Smooth muscle cell (in vitro differentiated cells): ENCODE data around the gene LCNL1. TPM values are rescaled to one million over a fixed set of nuclear protein-coding genes. Genes with fewer than 3 reads are reported as not detected.
A peak's percentile ranks its signal among the peaks of the same experiment; 100 is the strongest.

Experiments used
- DNase-seq: peaks from one replicate; lab custom pipeline; 2025; ENCODE audit not compliant: unreplicated experiment; lab: John Stamatoyannopoulos, UW
- H2AFZ ChIP-seq: fragments of 200-600 bp; sonication (generic); 2 replicates; pipeline ENCODE4 v1.6.0; 2016; ENCODE audit warnings: antibody characterized with exemption, low read depth, mild to moderate bottlenecking
- H3F3A ChIP-seq: fragments of 200-600 bp; sonication (generic); 2 replicates; pipeline ENCODE4 v1.6.0; 2017; ENCODE audit warnings: antibody characterized with exemption, low read depth
- H3K27ac ChIP-seq: fragments of 200-600 bp; sonication (generic); 2 replicates; pipeline ENCODE4 v1.5.1; 2016; ENCODE audit warnings: low read depth, mild to moderate bottlenecking
- H3K27me3 ChIP-seq: fragments of 200-600 bp; sonication (generic); 2 replicates; pipeline ENCODE4 v1.6.1; 2016; ENCODE audit warnings: low read depth, mild to moderate bottlenecking
- H3K36me3 ChIP-seq: fragments of 200-600 bp; sonication (generic); 2 replicates; pipeline ENCODE4 v1.5.1; 2016; ENCODE audit warnings: low read depth
- H3K4me1 ChIP-seq: fragments of 200-600 bp; sonication (generic); 2 replicates; pipeline ENCODE4 v1.5.1; 2016; ENCODE audit warnings: low read depth
- H3K4me2 ChIP-seq: fragments of 200-600 bp; sonication (generic); 2 replicates; pipeline ENCODE4 v1.6.0; 2016; ENCODE audit warnings: mild to moderate bottlenecking
- H3K4me3 ChIP-seq: fragments of 200-600 bp; sonication (generic); 2 replicates; pipeline ENCODE4 v1.5.1; 2016; ENCODE audit warnings: mild to moderate bottlenecking
- H3K79me2 ChIP-seq: fragments of 200-600 bp; sonication (generic); 2 replicates; pipeline ENCODE4 v1.6.0; 2016; ENCODE audit warnings: low read depth, mild to moderate bottlenecking
- H3K9ac ChIP-seq: fragments of 200-600 bp; sonication (generic); 2 replicates; pipeline ENCODE4 v1.6.0; 2016; ENCODE audit warnings: low read depth
- H3K9me3 ChIP-seq: fragments of 200-600 bp; sonication (generic); replicated peaks from 2 replicates; pipeline ENCODE4 v1.5.1; 2016; ENCODE audit warnings: low read depth
- H4K20me1 ChIP-seq: fragments of 200-600 bp; sonication (generic); 2 replicates; pipeline ENCODE4 v1.6.0; 2016; ENCODE audit warnings: low read depth
- CTCF ChIP-seq: fragments of 200-600 bp; sonication (generic); IDR thresholded peaks from 2 replicates; pipeline ENCODE4 v1.5.1; 2017; ENCODE audit warnings: borderline replicate concordance, mild to moderate bottlenecking, antibody characterized with exemption; ENCODE audit not compliant: insufficient read depth, poor library complexity, severe bottlenecking
- WGBS: methylation state at CpG from one replicate; pipeline ENCODE4 v1.1.7; 2016; ENCODE audit warnings: low lambda C conversion rate; 5-methylcytosine and 5-hydroxymethylcytosine counted together
- polyA plus RNA-seq: library from polyadenylated mRNA; unstranded; fragments of >200 nt; fragmentation: Nextera tagmentation; extraction: Ambion mirVana; gene quantifications from 2 replicates; pipeline ENCODE4 v1.2.1, GENCODE V29; 2016
- total RNA-seq: library from RNA; depleted of rRNA; stranded (reverse); fragments of >200 nt; gene quantifications from 2 replicates; pipeline ENCODE4 v1.2.3, GENCODE V29; 2014

The LCNL1 gene
- total and polyA plus RNA-seq, 2 experiments from 2014 or later: 0.89 to 1.1 TPM

DNA sequence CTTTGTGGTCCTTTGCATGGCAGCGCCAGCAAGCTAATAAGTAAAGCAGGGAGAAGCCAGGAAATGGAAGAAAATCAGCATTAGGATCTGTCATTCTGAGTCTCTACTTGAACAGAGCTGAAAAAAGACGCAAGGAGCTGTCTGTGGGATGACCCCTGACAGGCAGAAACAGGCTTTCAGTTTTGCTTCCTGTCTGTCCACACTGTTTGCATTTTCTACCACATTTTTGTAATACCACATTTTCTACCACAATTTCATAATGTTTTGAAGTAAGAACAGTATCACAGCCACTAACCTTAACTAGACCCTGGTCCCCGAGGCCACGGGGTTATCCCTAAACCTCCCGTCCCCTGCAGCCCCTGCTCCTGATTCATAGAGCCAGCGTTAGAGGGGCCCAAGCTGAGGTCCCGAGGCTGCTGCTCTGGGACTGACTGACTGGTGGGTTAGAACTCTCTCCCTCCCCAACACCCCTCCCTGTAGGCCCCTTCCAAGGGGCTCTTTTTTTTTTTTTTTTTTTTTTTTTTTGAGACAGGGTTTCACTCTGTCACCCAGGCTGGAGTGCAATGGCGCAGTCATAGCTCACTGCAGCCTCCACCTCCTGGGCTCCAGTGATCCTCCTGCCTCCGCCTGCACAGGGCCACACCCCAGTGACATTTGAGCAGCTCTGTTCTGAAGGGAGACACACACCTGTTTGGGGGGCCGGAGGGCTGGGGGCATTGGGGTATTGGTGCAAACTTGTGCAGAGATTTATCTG lies 17.6 kb downstream of the LCNL1 start:
- H3F3A ChIP-seq: no peaks in the 10 kb centered on the region
- 66% methylated on average over 9 of the region's 10 CpGs for WGBS
- H3K4me3 ChIP-seq: no peak overlapping the region
- H3K9me3 ChIP-seq: no peaks in the 10 kb centered on the region
- no peaks in the 10 kb centered on the region for H4K20me1 ChIP-seq
- no peak overlapping the region for H3K9ac ChIP-seq
- no peak for DNase-seq
- H3K4me2 ChIP-seq: no peak overlapping the region
- H3K27ac ChIP-seq: peak overlapping the region; percentile 19
- no peak for TF ChIP-seq CTCF
- H3K36me3 ChIP-seq: no peaks in the 10 kb centered on the region
- H3K27me3 ChIP-seq: no peaks in the 10 kb centered on the region
- peaks cover 12% of the 10 kb centered on the region for H3K4me1 ChIP-seq
- H3K79me2 ChIP-seq: no peaks in the 10 kb centered on the region
- no peak overlapping the region for H2AFZ ChIP-seq

GRCh38 chr9:137001857-137002645 lies 19.3 kb downstream of the LCNL1 start:
- no peak overlapping the region for H3K27ac ChIP-seq
- peaks cover 4% of the 10 kb centered on the region for H3K4me1 ChIP-seq
- no peaks in the 10 kb centered on the region for H3F3A ChIP-seq
- no peaks in the 10 kb centered on the region for H4K20me1 ChIP-seq
- DNase-seq: no peak
- no peaks in the 10 kb centered on the region for H3K79me2 ChIP-seq
- no peaks in the 10 kb centered on the region for H3K36me3 ChIP-seq
- H3K4me3 ChIP-seq: no peak overlapping the region
- H3K4me2 ChIP-seq: no peak overlapping the region
- H2AFZ ChIP-seq: no peak overlapping the region
- no peak for TF ChIP-seq CTCF
- 93% methylated on average over 20 of the region's 20 CpGs for WGBS
- no peaks in the 10 kb centered on the region for H3K9me3 ChIP-seq
- H3K9ac ChIP-seq: no peak overlapping the region
- no peaks in the 10 kb centered on the region for H3K27me3 ChIP-seq

GRCh38 chr9:137002646-137003041 lies 19.9 kb downstream of the LCNL1 start:
- H3K4me2 ChIP-seq: no peak overlapping the region
- no peak overlapping the region for H3K4me3 ChIP-seq
- no peak for TF ChIP-seq CTCF
- no peak overlapping the region for H3K27ac ChIP-seq
- H3F3A ChIP-seq: no peaks in the 10 kb centered on the region
- no peaks in the 10 kb centered on the region for H3K27me3 ChIP-seq
- H3K4me1 ChIP-seq: no peaks in the 10 kb centered on the region
- 96% methylated on average over 10 of the region's 10 CpGs for WGBS
- H3K79me2 ChIP-seq: no peaks in the 10 kb centered on the region
- H3K9me3 ChIP-seq: no peaks in the 10 kb centered on the region
- no peak for DNase-seq
- no peak overlapping the region for H2AFZ ChIP-seq
- H4K20me1 ChIP-seq: no peaks in the 10 kb centered on the region
- no peak overlapping the region for H3K9ac ChIP-seq
- H3K36me3 ChIP-seq: no peaks in the 10 kb centered on the region
